ENCODE results near the gene RBMS1. TPM values are rescaled to one million over a fixed set of nuclear protein-coding genes. Genes with fewer than 3 reads are reported as not detected.

RBMS1 gene
- polyA plus RNA-seq, 1 donor from 2014 or later: 8.4 TPM

DNA sequence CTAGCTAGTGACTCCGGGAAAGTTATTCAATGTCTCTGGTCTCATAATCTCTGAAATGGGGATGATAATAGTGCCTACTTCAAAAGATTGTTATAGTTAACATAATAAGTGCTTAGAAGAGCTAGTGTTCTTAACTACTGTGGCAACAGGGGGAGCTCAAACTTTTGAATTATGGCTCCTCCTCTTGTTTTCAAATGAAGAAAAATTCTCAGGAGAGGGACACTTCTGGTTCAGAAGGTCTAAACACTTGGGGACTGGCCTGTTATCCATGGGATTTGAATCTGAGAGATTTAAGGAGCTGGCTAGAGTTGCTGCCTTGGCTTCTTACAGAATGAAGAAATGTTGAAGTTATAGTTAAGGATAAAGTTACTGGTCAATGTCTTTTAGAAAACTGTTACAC lies 201.4 kb downstream of the RBMS1 start:
- no peaks in the 10 kb centered on the region for H3K27me3 ChIP-seq (ENCODE audit: insufficient read depth, low read depth, low read length)
- no peak overlapping the region for H2AFZ ChIP-seq (ENCODE audit: low read depth, low read length)
- no peaks in the 10 kb centered on the region for H3F3A ChIP-seq (ENCODE audit: insufficient read depth, low read length, poor library complexity, severe bottlenecking)
- no peaks in the 10 kb centered on the region for H4K20me1 ChIP-seq (ENCODE audit: insufficient read depth)
- TF ChIP-seq SMC3 (conservative IDR thresholded peaks at IDR 0.05; ENCODE audit: poor library complexity) (no peak), TAF1 (IDR thresholded peaks at IDR 0.05; ENCODE audit: low read depth) (no peak), MXI1 (conservative IDR thresholded peaks at IDR 0.05; ENCODE audit: poor library complexity, severe bottlenecking) (no peak), POLR2AphosphoS5 (IDR thresholded peaks at IDR 0.05) (no peak), EZH2 (IDR thresholded peaks at IDR 0.05; ENCODE audit: borderline replicate concordance, insufficient read depth, low read length, poor library complexity, severe bottlenecking) (no peak), EP300 (conservative IDR thresholded peaks at IDR 0.05; ENCODE audit: poor library complexity, severe bottlenecking) (no peak), RAD21 (conservative IDR thresholded peaks at IDR 0.05) (no peak)
- TF ChIP-seq, protein P1, sequence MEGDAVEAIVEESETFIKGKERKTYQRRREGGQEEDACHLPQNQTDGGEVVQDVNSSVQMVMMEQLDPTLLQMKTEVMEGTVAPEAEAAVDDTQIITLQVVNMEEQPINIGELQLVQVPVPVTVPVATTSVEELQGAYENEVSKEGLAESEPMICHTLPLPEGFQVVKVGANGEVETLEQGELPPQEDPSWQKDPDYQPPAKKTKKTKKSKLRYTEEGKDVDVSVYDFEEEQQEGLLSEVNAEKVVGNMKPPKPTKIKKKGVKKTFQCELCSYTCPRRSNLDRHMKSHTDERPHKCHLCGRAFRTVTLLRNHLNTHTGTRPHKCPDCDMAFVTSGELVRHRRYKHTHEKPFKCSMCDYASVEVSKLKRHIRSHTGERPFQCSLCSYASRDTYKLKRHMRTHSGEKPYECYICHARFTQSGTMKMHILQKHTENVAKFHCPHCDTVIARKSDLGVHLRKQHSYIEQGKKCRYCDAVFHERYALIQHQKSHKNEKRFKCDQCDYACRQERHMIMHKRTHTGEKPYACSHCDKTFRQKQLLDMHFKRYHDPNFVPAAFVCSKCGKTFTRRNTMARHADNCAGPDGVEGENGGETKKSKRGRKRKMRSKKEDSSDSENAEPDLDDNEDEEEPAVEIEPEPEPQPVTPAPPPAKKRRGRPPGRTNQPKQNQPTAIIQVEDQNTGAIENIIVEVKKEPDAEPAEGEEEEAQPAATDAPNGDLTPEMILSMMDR (IDR thresholded peaks at IDR 0.05; ENCODE audit: poor library complexity, severe bottlenecking): no peak
- TF ChIP-seq, protein P2, sequence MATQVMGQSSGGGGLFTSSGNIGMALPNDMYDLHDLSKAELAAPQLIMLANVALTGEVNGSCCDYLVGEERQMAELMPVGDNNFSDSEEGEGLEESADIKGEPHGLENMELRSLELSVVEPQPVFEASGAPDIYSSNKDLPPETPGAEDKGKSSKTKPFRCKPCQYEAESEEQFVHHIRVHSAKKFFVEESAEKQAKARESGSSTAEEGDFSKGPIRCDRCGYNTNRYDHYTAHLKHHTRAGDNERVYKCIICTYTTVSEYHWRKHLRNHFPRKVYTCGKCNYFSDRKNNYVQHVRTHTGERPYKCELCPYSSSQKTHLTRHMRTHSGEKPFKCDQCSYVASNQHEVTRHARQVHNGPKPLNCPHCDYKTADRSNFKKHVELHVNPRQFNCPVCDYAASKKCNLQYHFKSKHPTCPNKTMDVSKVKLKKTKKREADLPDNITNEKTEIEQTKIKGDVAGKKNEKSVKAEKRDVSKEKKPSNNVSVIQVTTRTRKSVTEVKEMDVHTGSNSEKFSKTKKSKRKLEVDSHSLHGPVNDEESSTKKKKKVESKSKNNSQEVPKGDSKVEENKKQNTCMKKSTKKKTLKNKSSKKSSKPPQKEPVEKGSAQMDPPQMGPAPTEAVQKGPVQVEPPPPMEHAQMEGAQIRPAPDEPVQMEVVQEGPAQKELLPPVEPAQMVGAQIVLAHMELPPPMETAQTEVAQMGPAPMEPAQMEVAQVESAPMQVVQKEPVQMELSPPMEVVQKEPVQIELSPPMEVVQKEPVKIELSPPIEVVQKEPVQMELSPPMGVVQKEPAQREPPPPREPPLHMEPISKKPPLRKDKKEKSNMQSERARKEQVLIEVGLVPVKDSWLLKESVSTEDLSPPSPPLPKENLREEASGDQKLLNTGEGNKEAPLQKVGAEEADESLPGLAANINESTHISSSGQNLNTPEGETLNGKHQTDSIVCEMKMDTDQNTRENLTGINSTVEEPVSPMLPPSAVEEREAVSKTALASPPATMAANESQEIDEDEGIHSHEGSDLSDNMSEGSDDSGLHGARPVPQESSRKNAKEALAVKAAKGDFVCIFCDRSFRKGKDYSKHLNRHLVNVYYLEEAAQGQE (IDR thresholded peaks at IDR 0.05; ENCODE audit: borderline replicate concordance): no peak
- no peaks in the 10 kb centered on the region for H3K36me3 ChIP-seq (ENCODE audit: insufficient read depth, low read length)
- H3K4me2 ChIP-seq (ENCODE audit: low read length): no peak overlapping the region
- H3K9me3 ChIP-seq (ENCODE audit: low read length): no peaks in the 10 kb centered on the region
- H3K9me2 ChIP-seq (ENCODE audit: insufficient read depth, low read length): no peaks in the 10 kb centered on the region
- no peak overlapping the region for H3K4me3 ChIP-seq (ENCODE audit: low read length)
- no peak overlapping the region for H3K9ac ChIP-seq (ENCODE audit: low read length)
- no peaks in the 10 kb centered on the region for H3K79me2 ChIP-seq (replicated peaks; ENCODE audit: insufficient read depth, low read length)
- no peak overlapping the region for H3K27ac ChIP-seq (ENCODE audit: low read length)

DNA sequence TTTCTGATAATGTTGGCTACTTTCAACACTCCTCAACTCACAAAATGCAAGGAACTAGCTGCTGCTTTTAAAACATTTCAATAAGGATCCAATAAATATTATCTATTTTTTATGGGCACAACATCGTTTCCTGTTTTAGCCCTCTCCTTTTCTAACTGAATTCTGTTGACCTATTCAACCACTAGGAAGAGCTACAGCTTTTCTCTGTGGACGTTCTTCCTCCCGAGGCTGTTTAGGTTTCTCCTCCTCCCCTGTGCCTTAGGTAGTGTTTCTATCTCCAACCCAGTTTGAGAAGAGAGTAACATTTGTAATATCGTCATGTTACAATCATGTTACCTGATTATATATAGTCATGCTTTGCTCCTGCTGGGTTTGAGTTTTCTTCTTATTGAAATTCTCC lies 202.2 kb downstream of the RBMS1 start:
- Histone ChIP-seq H3K4me2 (ENCODE audit: low read length) (no peak overlapping the region), H3K36me3 (ENCODE audit: insufficient read depth, low read length) (no peaks in the 10 kb centered on the region), H4K20me1 (ENCODE audit: insufficient read depth) (no peaks in the 10 kb centered on the region), H3K9ac (ENCODE audit: low read length) (no peak overlapping the region), H3F3A (ENCODE audit: insufficient read depth, low read length, poor library complexity, severe bottlenecking) (no peaks in the 10 kb centered on the region), H3K9me3 (ENCODE audit: low read length) (no peaks in the 10 kb centered on the region), H3K79me2 (replicated peaks; ENCODE audit: insufficient read depth, low read length) (no peaks in the 10 kb centered on the region), H3K4me3 (ENCODE audit: low read length) (no peak overlapping the region), H3K27me3 (ENCODE audit: insufficient read depth, low read depth, low read length) (no peaks in the 10 kb centered on the region), H3K27ac (ENCODE audit: low read length) (no peak overlapping the region), H2AFZ (ENCODE audit: low read depth, low read length) (no peak overlapping the region), H3K9me2 (ENCODE audit: insufficient read depth, low read length) (no peaks in the 10 kb centered on the region)
- no peak for TF ChIP-seq MXI1 (conservative IDR thresholded peaks at IDR 0.05; ENCODE audit: poor library complexity, severe bottlenecking)
- TF ChIP-seq, protein P2 (IDR thresholded peaks at IDR 0.05; ENCODE audit: borderline replicate concordance): no peak
- TF ChIP-seq, protein P1 (IDR thresholded peaks at IDR 0.05; ENCODE audit: poor library complexity, severe bottlenecking): no peak
- no peak for TF ChIP-seq RAD21 (conservative IDR thresholded peaks at IDR 0.05)
- TF ChIP-seq POLR2AphosphoS5 (IDR thresholded peaks at IDR 0.05): no peak
- TF ChIP-seq TAF1 (IDR thresholded peaks at IDR 0.05; ENCODE audit: low read depth): no peak
- no peak for TF ChIP-seq SMC3 (conservative IDR thresholded peaks at IDR 0.05; ENCODE audit: poor library complexity)
- no peak for TF ChIP-seq EZH2 (IDR thresholded peaks at IDR 0.05; ENCODE audit: borderline replicate concordance, insufficient read depth, low read length, poor library complexity, severe bottlenecking)
- no peak for TF ChIP-seq EP300 (conservative IDR thresholded peaks at IDR 0.05; ENCODE audit: poor library complexity, severe bottlenecking)

All from neural cell (in vitro differentiated cells).